Panc1 (cell line): ENCODE data around the gene PHOSPHO2. TPM values are rescaled to one million over a fixed set of nuclear protein-coding genes. Genes with fewer than 3 reads are reported as not detected.

Source experiments
- ATAC-seq: fragments of 200-7000 bp; cut with Tn5 transposase; 2 replicates; pipeline ENCODE4 v1.9.1; 2020; ENCODE audit warnings: mild to moderate bottlenecking, moderate library complexity
- BruUV-seq: library from RNA; stranded (reverse); fragments of 400-500 nt; replicated peaks from 2 replicates; lab custom pipeline; 2021; lab: Mats Ljungman, UMichigan
- CTCF ChIA-PET: fragments of 300-600 bp; sonication (Branson Sonifier 250); formaldehyde crosslinking; loops from one replicate; lab custom pipeline; 2022; ENCODE audit warnings: antibody characterized with exemption; lab: Charles Lee
- POLR2A ChIA-PET: fragments of 300-600 bp; sonication (Branson Sonifier 250); formaldehyde crosslinking; loops from one replicate; lab custom pipeline; 2022; ENCODE audit warnings: antibody characterized with exemption; lab: Charles Lee
- DNase-seq: peaks from one replicate; pipeline ENCODE4 v3.0.0-alpha.2; 2010; ENCODE audit warnings: low read depth, low spot score
- H3K27ac ChIP-seq: 2 replicates; pipeline ENCODE4 v1.5.1; 2011; ENCODE audit warnings: mild to moderate bottlenecking, low read length, inconsistent platforms
- H3K27me3 ChIP-seq: fragments of 200-500 bp; sonication (Bioruptor generic); 2 replicates; pipeline ENCODE4 v1.6.0; 2014; ENCODE audit warnings: low read length, inconsistent platforms; ENCODE audit not compliant: control insufficient read depth, insufficient read depth
- H3K36me3 ChIP-seq: fragments of 200-500 bp; sonication (Bioruptor generic); 2 replicates; pipeline ENCODE4 v1.5.1; 2014; ENCODE audit warnings: inconsistent platforms, mild to moderate bottlenecking, low read length, moderate library complexity; ENCODE audit not compliant: control insufficient read depth, insufficient read depth
- H3K4me1 ChIP-seq: 2 replicates; pipeline ENCODE4 v1.5.1; 2011; ENCODE audit warnings: inconsistent platforms, mild to moderate bottlenecking, low read length, moderate library complexity; ENCODE audit not compliant: control insufficient read depth, insufficient read depth
- H3K4me3 ChIP-seq, 2 experiments: 2 replicates each; pipeline ENCODE4 v1.5.1; 2011 to 2012; ENCODE audit warnings: low read depth in 2 of 2, low read length in 2 of 2, mild to moderate bottlenecking in 2 of 2, inconsistent platforms in 1 of 2, moderate library complexity in 1 of 2
- H3K9me3 ChIP-seq: fragments of 200-500 bp; sonication (Bioruptor generic); 2 replicates; pipeline ENCODE4 v1.5.1; 2014; ENCODE audit warnings: low read depth, mild to moderate bottlenecking, inconsistent platforms, low read length, moderate library complexity; ENCODE audit not compliant: control insufficient read depth, insufficient read depth
- CTCF ChIP-seq: fragments of 450-650 bp; IDR thresholded peaks from 2 replicates; pipeline ENCODE4 v1.5.1; 2017; ENCODE audit warnings: mild to moderate bottlenecking
- POLR2AphosphoS5 ChIP-seq: IDR thresholded peaks from 2 replicates; pipeline ENCODE4 v1.6.1; 2012; ENCODE audit warnings: mild to moderate bottlenecking, low read depth, low read length, moderate library complexity
- REST ChIP-seq, 2 experiments: IDR thresholded peaks; 2 replicates each; pipeline ENCODE4 v1.6.1; 2011 to 2012; ENCODE audit warnings: low read depth in 2 of 2, control low read depth in 1 of 2, low read length in 1 of 2, mild to moderate bottlenecking in 1 of 2, moderate library complexity in 1 of 2; ENCODE audit not compliant: insufficient read depth in 1 of 2
- SIN3A ChIP-seq: IDR thresholded peaks from 2 replicates; pipeline ENCODE4 v1.6.1; 2012; ENCODE audit warnings: low read depth, mild to moderate bottlenecking, low read length, moderate library complexity, borderline replicate concordance; ENCODE audit not compliant: insufficient read depth
- TCF7L2 ChIP-seq: IDR thresholded peaks from 2 replicates; pipeline ENCODE4 v1.6.1; 2011; ENCODE audit warnings: mild to moderate bottlenecking, low read depth, low read length, inconsistent platforms
- in situ Hi-C: cut with HindIII; loops from 2 replicates; pipeline ENCODE4 v1.10.0; 2016; ENCODE audit warnings: low sequenced_read_pairs, low pct_unique_long_range_greater_than_20kb
- intact Hi-C: fragments of 100-400 bp; cut with micrococcal nuclease; formaldehyde crosslinking; loops from one replicate; pipeline ENCODE4 v1.10.0; 2022; ENCODE audit not compliant: unreplicated experiment
- total RNA-seq: library from RNA; stranded (reverse); gene quantifications from one replicate; pipeline ENCODE4 v1.2.1, GENCODE V29; 2021; ENCODE audit not compliant: unreplicated experiment

The PHOSPHO2 gene
- total RNA-seq, 1 experiment from 2014 or later, result 6.2 TPM

GRCh38 chr2:169748319-169748718 is 54.0 kb downstream of the PHOSPHO2 start:
- no peaks in the 10 kb centered on the region for H3K4me1 ChIP-seq
- CTCF ChIA-PET, result no interaction called here
- no peak for ATAC-seq
- no peaks in the 10 kb centered on the region for H3K27me3 ChIP-seq
- intact Hi-C loops, result no loop called here
- no TSS peak for BruUV-seq
- TF ChIP-seq TCF7L2, result no peak
- TF ChIP-seq SIN3A, result no peak
- no peak for TF ChIP-seq REST (IDR thresholded peaks at IDR 0.05; ENCODE audit: insufficient read depth in 1 of 2, low read depth in 2 of 2, low read length in 1 of 2)
- no peak for TF ChIP-seq POLR2AphosphoS5
- no peak for TF ChIP-seq CTCF
- H3K4me3 ChIP-seq, result no peak overlapping the region
- H3K9me3 ChIP-seq, result no peaks in the 10 kb centered on the region
- in situ Hi-C loops, result no loop called here
- no peak overlapping the region for H3K27ac ChIP-seq
- DNase-seq, result no peak
- POLR2A ChIA-PET, result no interaction called here
- H3K36me3 ChIP-seq, result no peaks in the 10 kb centered on the region; the same call in 1 of the 2 replicates

Other genes with a start within 250 kb of the PHOSPHO2 start
- gene BBS5, start 215.0 kb upstream of the PHOSPHO2 start, total RNA-seq, result 7.5 TPM
- 0.72 TPM for gene KLHL41, start 184.8 kb upstream of the PHOSPHO2 start, total RNA-seq
- 37.2 TPM for gene FASTKD1, start 120.6 kb upstream of the PHOSPHO2 start, total RNA-seq
- gene PPIG, start 110.1 kb upstream of the PHOSPHO2 start, total RNA-seq, result 46.5 TPM
- gene CFAP210, start 64 bp upstream of the PHOSPHO2 start, total RNA-seq, result 0.23 TPM
- gene KLHL23, start 39.4 kb downstream of the PHOSPHO2 start, total RNA-seq, result 9.5 TPM
- gene SSB, start 104.4 kb downstream of the PHOSPHO2 start, total RNA-seq, result 119 TPM
- gene METTL5, start 130.4 kb downstream of the PHOSPHO2 start, total RNA-seq, result 81.4 TPM
- gene UBR3, start 133.0 kb downstream of the PHOSPHO2 start, total RNA-seq, result 27.9 TPM